GM18520 (cell line): ENCODE data around the gene RING1.
"Not testable (repeated sequence)": the region's sequence is repeated elsewhere in the genome, so short reads cannot be mapped to it uniquely, and the experiment has no call there.

Source experiments
- ATAC-seq: cut with Tn5 transposase; IDR thresholded peaks from one replicate; pipeline ENCODE4 v1.9.1; 2021; ENCODE audit not compliant: unreplicated experiment

The RING1 gene

DNA sequence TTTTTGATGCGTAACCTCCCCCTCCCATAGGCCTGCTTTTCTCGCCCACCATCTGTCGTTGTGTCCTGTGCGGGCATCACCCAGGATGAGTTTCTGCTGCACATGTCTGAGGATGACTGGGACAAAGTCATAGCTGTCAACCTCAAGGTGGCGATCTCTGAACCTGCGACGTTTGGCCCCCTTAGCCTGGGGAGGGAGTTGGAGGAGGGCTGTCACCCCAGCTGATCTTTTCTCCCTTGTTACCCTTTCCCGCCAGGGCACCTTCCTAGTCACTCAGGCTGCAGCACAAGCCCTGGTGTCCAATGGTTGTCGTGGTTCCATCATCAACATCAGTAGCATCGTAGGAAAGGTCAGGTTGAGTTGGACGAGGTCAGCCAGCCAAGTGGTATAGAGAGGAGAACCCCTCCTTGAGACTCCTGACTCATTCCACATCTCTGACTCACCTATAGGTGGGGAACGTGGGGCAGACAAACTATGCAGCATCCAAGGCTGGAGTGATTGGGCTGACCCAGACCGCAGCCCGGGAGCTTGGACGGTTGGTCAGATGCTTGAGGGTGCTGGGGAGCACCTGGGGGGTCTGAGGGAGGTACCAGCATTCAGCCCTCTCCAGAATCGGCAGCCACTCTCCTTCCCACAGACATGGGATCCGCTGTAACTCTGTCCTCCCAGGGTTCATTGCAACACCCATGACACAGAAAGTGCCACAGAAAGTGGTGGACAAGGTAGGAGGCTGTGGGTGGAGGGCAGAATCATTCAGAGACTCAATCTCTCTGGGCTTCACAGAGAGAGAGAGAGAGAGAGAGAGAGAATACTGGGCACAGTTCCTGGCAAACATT lies 2.9 kb upstream of the RING1 start:
- no peak for ATAC-seq

DNA sequence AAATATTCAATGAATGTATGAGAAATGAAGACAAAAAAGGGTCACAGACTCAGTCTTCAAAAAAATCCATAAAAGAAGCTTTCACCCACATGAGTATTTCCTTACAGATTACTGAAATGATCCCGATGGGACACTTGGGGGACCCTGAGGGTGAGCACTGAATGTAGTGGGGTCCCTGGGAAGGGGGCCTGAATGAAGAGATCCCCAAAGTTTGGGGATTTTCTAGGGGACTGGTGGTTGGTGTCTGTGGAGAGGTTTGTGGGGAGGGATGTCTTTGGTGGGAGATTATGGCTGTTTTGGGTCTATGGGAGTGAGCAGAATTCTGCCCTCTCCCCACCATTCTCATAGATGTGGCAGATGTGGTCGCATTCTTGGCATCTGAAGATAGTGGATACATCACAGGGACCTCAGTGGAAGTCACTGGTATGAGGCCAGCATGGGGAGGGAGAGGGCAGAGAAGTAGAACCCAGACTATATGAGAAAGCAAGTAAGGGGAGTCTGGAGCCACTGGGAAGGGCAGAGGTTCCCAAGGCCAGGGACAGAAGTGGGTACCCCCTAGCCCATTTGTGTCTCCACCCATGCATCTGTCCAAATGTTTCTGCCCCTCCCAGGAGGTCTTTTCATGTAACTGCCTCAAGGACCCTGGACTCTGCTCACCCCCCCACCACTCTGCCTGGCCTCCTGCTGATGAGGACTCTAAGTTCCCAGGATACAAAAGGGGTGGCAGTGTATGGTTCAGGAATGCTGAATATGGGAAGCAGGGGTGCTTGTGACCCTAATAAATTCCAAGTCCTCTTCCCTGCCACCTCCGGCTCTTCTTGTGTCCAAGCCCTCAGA lies 2.1 kb upstream of the RING1 start:
- ATAC-seq: no peak

DNA sequence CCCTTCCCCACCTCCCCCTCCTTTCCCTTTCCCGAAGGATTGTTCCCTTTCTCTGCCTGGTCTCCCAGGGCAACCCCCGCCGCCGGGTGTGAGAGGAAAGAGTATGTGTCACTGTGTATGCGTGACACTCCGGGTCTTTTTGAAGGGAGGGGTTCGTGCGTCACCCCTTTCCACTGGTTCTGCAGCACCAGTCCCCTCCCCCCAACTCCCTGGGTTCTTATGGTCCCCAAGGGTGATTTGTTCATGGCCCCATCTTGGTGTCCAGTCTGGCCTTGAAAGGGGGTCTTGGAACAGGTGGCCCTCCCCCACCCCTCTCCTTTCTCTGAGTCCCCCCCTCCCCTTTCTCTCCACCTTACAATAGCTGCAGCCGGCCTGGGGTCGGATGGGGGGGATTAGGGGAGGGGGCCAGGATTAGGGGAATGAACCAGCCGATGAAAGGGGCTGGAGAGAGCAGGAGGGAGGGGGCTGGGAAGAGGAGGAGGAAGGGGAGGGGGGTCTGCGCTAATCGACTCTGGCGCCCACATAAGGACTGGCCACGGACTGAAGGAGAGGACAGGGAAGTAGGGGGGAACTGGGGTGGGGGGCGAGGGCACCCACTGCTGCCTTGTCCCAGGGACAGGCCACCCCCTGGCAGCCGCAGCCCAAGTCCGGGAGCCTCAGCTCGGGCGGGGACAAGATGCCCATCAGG lies 1.3 kb upstream of the RING1 start:
- ATAC-seq: no peak

DNA sequence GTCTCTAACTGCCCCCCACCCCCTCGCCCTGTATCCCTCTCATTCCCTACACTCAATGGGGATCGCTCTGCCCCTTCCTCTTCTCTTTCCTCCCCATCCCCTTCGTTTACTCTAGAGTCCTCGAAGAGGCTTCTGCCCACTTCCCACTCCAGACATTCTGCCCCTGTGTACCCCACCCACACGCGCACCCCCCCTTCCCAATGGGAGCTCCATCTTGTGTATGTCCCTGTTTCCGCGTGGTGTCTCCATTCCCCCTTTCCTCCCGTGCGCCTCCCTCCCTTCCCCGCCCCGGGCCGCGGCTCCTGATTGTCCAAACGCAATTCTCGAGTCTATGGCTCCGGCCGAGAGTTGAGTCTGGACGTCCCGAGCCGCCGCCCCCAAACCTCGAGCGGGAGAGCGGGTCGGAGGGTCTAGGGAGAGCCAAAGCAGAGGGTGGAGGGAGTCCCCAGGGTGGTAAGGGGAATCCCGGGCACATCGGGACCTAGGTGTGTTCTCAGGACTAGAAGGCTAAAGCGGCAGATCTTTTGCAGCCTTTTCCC lies 679 bp upstream of the RING1 start:
- ATAC-seq: no peak

DNA sequence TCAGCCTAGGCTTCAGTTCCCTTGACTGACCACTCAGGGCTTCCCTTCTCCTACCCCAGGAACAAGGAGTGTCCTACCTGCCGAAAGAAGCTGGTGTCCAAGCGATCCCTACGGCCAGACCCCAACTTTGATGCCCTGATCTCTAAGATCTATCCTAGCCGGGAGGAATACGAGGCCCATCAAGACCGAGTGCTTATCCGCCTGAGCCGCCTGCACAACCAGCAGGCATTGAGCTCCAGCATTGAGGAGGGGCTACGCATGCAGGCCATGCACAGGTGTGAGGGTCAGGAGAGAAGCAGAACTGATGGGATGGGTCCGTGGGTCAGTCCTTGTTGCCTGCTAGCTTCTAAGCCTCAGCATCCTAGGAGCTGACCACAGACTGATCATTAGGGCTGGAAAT lies 1.6 kb downstream of the RING1 start:
- no peak for ATAC-seq

DNA sequence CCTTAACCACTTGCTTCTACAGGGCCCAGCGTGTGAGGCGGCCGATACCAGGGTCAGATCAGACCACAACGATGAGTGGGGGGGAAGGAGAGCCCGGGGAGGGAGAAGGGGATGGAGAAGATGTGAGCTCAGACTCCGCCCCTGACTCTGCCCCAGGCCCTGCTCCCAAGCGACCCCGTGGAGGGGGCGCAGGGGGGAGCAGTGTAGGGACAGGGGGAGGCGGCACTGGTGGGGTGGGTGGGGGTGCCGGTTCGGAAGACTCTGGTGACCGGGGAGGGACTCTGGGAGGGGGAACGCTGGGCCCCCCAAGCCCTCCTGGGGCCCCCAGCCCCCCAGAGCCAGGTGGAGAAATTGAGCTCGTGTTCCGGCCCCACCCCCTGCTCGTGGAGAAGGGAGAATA lies 2.8 kb downstream of the RING1 start:
- no peak for ATAC-seq

DNA sequence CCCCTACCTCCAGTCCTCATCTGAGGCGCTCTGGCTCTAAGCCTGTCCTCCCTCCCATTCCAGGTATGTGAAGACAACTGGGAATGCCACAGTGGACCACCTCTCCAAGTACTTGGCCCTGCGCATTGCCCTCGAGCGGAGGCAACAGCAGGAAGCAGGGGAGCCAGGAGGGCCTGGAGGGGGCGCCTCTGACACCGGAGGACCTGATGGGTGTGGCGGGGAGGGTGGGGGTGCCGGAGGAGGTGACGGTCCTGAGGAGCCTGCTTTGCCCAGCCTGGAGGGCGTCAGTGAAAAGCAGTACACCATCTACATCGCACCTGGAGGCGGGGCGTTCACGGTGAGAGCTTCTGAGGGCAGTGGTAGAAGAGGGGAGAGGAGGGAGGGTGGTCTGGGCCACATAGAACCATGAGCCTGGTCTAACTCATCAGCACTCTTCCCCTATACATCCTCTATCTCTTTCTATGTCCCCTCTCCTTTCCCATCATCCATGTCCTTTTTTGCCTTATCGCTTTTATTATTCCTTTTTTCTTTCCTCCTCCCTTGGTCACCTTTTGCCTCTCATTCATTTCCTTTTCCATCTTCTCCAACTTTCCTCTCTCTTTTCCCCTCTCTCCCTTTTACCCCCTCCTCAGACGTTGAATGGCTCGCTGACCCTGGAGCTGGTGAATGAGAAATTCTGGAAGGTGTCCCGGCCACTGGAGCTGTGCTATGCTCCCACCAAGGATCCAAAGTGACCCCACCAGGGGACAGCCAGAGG lies 3.5 kb downstream of the RING1 start:
- ATAC-seq: no peak

DNA sequence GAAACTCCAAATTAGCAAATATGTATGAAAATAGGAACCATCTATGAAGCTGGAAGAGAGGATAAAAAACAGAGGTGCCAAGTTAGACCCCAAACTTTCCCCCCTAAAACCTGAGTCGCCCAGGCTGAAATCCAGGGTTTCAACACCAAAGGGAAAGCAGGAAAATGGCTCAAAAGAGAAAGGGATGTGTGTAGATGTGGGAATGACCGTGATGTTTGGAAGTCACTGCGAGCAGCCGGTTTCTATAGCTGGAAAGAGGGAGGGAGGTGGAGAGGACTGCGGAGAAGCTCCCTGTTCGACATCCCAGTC lies 4.5 kb downstream of the RING1 start:
- no peak for ATAC-seq

DNA sequence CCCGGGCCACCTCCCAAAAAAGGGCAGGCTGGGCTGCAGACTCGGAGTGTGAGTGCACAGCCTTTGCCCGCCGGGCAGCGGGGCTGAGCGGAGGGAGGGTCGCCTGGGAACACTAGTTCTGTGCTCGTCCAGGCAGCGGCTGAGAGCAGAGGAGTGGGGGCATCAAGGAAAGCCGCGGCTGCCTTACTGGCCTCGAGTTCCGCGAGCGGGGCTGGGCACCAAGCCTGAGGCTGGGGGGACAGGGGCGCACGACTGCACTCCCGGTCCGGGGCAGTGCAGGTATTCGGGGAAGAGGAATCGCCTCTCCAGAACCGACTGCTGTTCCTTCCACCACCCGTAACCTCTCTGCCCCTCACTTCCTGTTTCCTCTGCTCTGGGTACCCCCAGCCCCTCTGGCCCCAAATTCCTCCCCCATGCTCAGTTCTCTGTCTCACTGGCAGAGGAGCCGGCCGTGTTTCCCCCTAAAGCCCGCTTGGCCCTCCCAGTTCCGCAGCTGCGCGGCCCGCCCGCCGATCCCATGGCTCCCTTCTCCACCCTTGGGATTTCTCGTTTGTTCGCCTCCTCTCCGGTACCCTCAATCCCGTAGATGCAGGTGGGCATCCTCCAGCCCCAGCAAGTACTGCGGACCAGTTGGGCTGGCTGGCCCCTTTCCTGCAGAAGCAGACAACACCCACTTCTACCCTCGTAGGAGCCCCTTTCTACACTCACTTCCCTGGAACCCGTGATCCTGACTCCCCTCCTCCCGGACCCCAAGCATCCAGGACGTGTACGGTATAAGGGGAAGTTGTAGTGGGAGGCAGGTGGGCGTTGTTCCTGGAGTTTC lies 5.1 kb downstream of the RING1 start:
- no peak for ATAC-seq

DNA sequence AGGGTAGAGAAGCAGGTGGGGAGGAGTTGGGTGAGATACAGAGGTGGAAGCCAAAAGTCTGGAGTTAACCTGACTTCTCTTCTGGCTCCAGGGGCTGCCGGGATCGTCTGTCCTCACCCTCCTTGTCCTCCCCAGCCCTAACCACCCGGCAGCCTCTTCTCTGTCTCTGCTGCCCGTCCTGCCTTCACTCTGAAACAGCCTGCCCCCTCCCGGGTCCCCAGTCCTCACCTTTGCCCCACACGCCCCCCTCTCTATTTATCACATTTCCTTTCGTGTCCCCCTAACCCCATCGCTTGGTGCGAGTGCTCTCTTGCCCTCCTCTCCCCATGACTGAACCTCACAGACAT lies 5.7 kb downstream of the RING1 start:
- ATAC-seq: no peak

DNA sequence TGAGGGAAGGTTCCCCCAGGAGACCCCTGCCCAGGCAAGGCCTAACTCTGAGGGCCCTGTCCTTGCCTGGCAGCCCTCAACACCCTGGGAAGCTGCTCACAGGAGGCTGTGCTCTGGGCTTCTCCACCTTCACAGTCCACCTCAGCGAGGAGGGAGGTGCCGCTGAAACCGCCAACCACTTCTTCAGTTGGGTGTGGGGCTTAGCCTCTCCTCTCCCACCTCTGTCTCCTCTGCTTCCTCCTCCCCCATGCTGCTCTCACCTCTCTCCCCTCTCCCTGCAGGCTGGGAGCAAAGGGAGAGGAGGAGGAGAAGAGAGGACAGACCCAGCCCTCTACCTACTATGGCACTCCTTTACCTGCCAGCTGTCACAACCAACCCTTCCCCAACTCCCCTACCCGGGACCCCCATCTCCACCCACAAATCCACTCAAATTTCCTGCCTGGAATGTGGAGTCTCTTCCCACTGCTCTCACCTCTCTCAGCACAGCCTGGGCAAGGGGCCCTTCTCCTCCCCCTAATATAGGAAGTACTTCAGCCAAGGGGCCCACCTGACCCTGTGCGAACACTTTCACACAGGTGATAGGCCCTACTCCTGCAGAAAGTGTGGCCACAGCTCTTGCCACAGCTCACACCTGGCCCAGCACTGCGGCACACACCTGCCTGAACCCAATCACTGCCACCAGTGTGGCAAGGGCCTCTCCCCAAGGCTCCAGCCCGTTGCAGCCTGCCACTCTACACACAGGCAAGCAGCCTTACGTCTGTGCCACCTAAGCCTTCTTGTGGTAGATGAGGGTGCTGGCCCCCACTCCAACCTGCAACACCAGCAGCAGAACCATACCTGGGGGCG lies 7.2 kb downstream of the RING1 start:
- ATAC-seq: no peak

DNA sequence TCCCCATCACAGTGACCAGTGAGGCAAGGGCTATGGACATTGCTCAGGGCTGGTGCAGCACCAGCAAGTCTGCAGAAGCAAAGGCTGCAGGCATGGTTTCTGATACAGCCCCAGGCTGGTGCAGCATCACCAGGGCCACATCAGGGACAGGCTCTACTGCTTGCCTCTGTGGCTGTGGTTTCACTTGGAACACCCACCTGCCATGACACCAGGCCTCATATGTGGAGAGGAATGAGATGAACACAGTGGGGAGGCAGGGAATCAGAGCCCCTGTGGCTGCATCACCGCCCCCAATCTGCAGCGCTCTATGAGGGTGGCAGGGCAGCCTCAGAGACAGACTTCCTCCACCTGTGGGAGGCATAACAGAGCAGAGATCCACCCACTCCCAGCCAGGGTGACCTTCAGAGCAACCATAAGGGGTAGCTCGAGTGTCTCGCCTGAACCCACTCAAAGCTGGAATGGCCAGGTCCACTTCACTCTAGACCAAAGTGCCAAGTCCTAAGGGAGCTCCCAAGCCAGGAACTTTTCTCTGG lies 7.9 kb downstream of the RING1 start:
- no peak for ATAC-seq

DNA sequence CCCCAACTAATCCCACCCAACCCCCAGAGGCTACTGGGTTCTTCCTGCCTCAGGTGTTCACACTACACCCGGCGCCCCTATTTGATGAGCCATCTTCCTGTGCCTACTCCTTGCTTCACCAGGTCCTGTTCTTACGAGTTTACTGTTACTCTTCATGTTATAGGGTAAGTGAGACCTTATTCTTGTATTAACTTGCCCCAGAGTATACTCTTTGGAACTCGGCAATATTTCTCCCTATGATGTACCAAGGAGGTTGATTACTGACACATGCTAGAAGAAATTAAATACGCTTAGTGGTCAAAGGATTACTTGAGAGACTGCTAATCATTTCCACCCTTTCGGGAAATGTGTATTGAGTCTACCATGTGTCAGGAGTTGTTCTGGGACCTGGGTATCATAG lies 8.9 kb downstream of the RING1 start:
- ATAC-seq: no peak

DNA sequence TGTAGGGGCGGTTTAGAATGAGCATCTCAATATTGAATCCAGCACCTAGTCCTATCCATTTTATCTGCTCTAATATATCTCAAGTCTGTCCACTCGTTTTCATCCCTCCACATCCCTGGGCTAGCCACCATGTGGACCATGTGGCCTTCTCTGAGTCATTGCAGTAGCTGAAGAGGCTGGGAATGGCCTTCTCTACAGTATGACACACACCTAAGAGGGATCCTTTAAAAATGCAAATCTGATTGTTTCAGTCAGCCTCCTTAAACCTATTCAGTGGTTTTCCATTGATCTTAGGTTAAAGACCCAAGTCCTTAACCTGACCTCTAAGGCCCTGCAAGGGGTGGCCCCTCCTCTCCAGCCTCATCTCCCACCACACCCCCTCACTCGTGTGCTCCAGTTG lies 9.4 kb downstream of the RING1 start:
- ATAC-seq: no peak

DNA sequence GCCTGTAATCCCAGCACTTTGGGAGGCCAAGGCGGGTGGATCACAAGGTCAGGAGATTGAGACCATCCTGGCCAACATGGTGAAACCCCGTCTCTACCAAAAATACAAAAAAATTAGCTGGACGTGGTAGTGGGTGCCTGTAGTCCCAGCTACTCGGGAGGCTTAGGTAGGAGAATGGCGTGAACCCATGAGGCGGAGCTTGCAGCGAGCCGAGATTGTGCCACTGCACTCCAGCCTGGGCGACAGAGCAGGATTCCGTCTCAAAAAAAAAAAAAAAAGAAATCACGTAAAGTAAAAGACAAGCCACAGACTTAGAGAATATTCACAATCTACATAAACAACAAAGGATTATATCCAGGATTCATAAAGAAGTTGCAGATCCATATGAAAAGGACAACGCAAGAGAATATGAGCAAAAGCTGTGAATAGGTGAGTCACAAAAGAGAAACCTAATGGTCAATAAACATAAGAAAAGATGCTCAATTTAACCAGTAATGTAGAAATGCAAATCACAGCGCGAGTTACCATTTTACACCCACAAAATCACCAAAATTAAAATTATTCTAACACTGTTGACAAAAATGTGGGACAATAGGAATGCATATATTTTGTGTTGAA lies 18.3 kb downstream of the RING1 start:
- not testable (repeated sequence) for ATAC-seq

DNA sequence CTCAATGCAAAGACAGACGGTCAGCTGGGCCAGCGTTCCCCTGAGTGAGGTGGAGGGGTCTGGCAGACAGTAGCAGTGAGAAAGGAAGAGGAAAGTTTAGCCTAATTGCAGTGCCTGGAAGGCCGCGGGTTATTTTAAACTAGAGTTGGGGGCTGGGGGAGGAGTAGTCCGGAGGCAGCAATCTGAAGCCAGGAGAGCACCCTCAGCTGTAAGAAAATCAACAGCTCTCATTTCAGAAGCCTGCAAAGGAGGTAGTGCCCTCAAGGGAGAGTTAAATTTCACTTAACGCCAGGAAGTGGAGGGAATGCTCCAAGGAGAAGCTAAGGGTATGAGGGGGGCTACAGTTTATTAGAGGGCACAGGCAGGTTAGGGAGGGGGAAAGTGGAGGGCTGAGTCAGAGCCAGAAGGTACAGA lies 26.9 kb downstream of the RING1 start:
- no peak for ATAC-seq

DNA sequence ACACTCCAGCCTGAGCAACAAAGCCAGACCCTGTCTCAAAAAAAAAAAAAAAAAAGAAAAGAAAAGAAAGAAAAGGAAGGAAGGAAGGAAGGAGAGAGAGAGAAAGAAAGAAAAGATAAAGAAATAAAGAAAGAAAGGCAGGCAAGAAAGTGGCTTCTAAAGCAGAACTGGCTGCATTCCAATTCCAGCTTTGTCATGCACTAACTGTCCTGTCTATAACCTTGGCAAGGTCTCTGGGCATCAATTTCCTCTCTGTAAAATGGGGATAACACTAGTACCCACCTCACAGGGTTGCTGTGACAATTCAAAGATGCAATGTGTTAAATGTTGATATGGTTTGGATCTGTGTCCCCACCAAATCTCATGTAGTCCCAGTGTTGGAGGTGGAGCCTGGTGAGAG lies 28.0 kb downstream of the RING1 start:
- no peak for ATAC-seq

DNA sequence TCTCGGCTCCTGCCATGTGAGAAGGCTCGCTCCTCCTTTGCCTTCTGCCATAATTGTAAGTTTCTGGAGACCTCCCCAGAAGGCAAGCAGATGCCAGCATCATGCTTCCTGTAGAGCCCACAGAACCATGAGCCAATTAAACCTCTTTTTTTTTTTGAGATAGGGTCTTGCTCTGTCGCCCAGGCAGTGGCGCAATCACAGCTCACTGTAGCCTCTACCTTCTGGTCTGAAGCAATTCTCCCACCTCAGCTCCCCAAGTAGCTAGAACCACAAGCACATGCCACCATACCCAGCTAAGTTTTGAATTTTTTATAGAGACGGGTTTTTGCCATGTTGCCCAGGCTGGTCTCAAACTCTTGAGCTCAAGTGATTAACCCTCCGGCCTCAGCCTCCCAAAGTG lies 28.6 kb downstream of the RING1 start:
- ATAC-seq: no peak

DNA sequence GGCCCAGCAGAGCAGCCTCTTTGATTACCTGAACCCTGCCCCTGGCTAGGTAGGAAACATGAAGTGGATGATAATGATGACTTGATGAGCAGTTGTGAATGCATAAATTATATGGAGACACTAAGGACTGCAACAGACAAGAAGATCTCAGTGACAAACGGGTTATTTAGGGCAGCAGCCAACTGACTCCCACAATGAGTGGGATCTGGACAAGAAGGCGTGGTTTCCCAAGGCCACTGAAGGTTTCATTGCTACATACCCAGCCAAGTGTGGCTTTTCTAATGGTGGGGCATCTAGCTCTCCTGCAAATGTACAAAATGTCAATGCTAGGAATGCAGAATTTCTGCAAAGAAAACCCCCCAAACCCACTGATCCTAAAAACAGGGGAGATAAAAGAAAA lies 29.4 kb downstream of the RING1 start:
- no peak for ATAC-seq
